Keratinocyte (primary cell): Measurements from ENCODE around the gene SDF2L1. TPM values are rescaled to one million over a fixed set of nuclear protein-coding genes. Genes with fewer than 3 reads are reported as not detected.

Experiments
- DNase-seq: peaks from one replicate; pipeline ENCODE4 v3.0.0-alpha.2; 2011; ENCODE audit warnings: low read depth, missing footprints, low spot score
- FAIRE-seq: peaks from 2 replicates; lab custom pipeline; 2011; peaks lifted over from hg19 to GRCh38; lab: Jason Lieb, UNC
- H2AFZ ChIP-seq: 2 replicates; pipeline ENCODE4 v1.6.0; 2012; ENCODE audit warnings: low read length, control low read depth, inconsistent platforms; ENCODE audit not compliant: control insufficient read depth
- H3K27ac ChIP-seq: 2 replicates; pipeline ENCODE4 v1.5.1; 2011; ENCODE audit warnings: low read length; ENCODE audit not compliant: control insufficient read depth, insufficient read depth
- H3K27me3 ChIP-seq: 3 replicates; pipeline ENCODE4 v1.6.0; 2011; ENCODE audit warnings: low read length; ENCODE audit not compliant: control insufficient read depth, insufficient read depth; ENCODE audit errors: extremely low read depth
- H3K36me3 ChIP-seq, 2 experiments: 2 replicates in 1 of 2; 3 replicates in 1 of 2; pipeline ENCODE4 v1.5.1; 2011; ENCODE audit warnings: low read length in 2 of 2, mild to moderate bottlenecking in 1 of 2; ENCODE audit not compliant: control insufficient read depth in 2 of 2, insufficient read depth in 2 of 2; ENCODE audit errors: extremely low read depth in 1 of 2
- H3K4me1 ChIP-seq: 3 replicates; pipeline ENCODE4 v1.5.1; 2011; ENCODE audit warnings: low read length; ENCODE audit not compliant: control insufficient read depth, insufficient read depth; ENCODE audit errors: extremely low read depth
- H3K4me2 ChIP-seq: 3 replicates; pipeline ENCODE4 v1.6.0; 2011; ENCODE audit warnings: low read depth, low read length; ENCODE audit not compliant: control insufficient read depth, insufficient read depth; ENCODE audit errors: extremely low read depth
- H3K4me3 ChIP-seq, 3 experiments: fragments of 200-600 bp in 1 of 3; sonication (generic) in 1 of 3; 2 replicates in 2 of 3; 3 replicates in 1 of 3; pipeline ENCODE4 v1.5.1; 2011 to 2016; ENCODE audit warnings: low read length in 3 of 3, mild to moderate bottlenecking in 3 of 3, control low read depth in 2 of 3, inconsistent platforms in 1 of 3, low read depth in 1 of 3, mixed read lengths in 1 of 3, mixed run types in 1 of 3, moderate library complexity in 1 of 3; ENCODE audit not compliant: control insufficient read depth in 2 of 3, insufficient read depth in 2 of 3; ENCODE audit errors: extremely low read depth in 1 of 3
- H3K79me2 ChIP-seq: 2 replicates; pipeline ENCODE4 v1.6.0; 2012; ENCODE audit warnings: low read length; ENCODE audit not compliant: control insufficient read depth, insufficient read depth
- H3K9ac ChIP-seq: 3 replicates; pipeline ENCODE4 v1.6.0; 2011; ENCODE audit warnings: low read length; ENCODE audit not compliant: control insufficient read depth, insufficient read depth; ENCODE audit errors: extremely low read depth
- H3K9me1 ChIP-seq: 3 replicates; pipeline ENCODE4 v1.6.0; 2011; ENCODE audit warnings: low read length; ENCODE audit not compliant: control insufficient read depth, insufficient read depth; ENCODE audit errors: extremely low read depth
- H3K9me3 ChIP-seq: 2 replicates; pipeline ENCODE4 v1.5.1; 2012; ENCODE audit warnings: low read depth, low read length; ENCODE audit not compliant: control insufficient read depth
- H4K20me1 ChIP-seq: 3 replicates; pipeline ENCODE4 v1.6.0; 2011; ENCODE audit warnings: low read length; ENCODE audit not compliant: control insufficient read depth, insufficient read depth; ENCODE audit errors: extremely low read depth
- CTCF ChIP-seq, 3 experiments: IDR thresholded peaks in 1 of 3; conservative IDR thresholded peaks in 1 of 3; optimal IDR thresholded peaks in 1 of 3; 2 replicates in 2 of 3; 3 replicates in 1 of 3; pipeline versions ENCODE3 to v1.5.1; 2011; ENCODE audit warnings: low read length in 3 of 3, mild to moderate bottlenecking in 3 of 3, moderate library complexity in 2 of 3, control low read depth in 1 of 3, inconsistent platforms in 1 of 3; ENCODE audit not compliant: insufficient read depth in 2 of 3; ENCODE audit errors: extremely low read depth in 1 of 3
- EZH2 ChIP-seq: IDR thresholded peaks from one replicate; pipeline ENCODE4 v1.6.1; 2012; ENCODE audit warnings: inconsistent platforms, mild to moderate bottlenecking, low read length, moderate library complexity
- dilution Hi-C: fragments of 300-500 bp; cut with MboI; formaldehyde crosslinking; loops from one replicate; pipeline ENCODE4 v1.7.0; 2020; ENCODE audit warnings: low sequenced_read_pairs; ENCODE audit not compliant: extremely low pct_ligation_motif_present
- polyA plus RNA-seq, 5 experiments: library from polyadenylated mRNA; depleted of rRNA in 3 of 5; stranded (reverse) in 3 of 5; stranded (forward) in 1 of 5; unstranded in 1 of 5; fragments of >200 nt; gene quantifications; 1 replicate in 1 of 5; 2 replicates in 3 of 5; 3 replicates in 1 of 5; pipeline versions ENCODE4 v1.2.1 to v1.2.3, GENCODE V29; 2011 to 2012; ENCODE audit warnings: missing spikeins in 2 of 5, low read depth in 1 of 5, low replicate concordance in 1 of 5

The SDF2L1 gene
- polyA plus RNA-seq, 1 donor (not counting 4 experiments of a cell fraction or from before 2014, with no cell fraction given) = 25.6 TPM

DNA sequence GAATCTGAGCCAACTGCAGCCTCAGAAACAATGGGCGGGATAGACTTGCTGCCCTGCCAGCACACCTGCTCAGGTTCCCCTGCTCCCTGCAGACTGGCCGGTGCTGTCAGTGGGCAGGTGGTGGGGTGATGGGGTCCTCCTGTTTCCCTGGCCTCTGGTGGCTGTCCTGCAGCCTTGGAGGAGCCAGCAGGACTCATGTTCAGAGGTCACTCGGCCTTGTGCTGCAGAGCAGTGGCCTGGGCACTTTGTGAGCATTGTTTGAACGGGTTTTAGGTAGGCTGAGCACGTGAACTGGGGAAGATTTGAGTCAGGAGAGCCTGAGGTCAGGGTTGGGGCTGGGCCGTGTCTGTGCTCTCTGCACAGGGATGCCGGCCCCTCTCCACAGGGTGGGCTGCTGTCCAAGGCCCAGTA lies 41.3 kb downstream of the SDF2L1 start:
- TF ChIP-seq CTCF (optimal IDR thresholded peaks at IDR 0.05 in 1 of 3, IDR thresholded peaks at IDR 0.05 in 1 of 3, conservative IDR thresholded peaks at IDR 0.05 in 1 of 3; ENCODE audit: extremely low read depth in 1 of 3, insufficient read depth in 2 of 3, low read length in 3 of 3) (no peak), EZH2 (no peak)
- no peak for FAIRE-seq
- Histone ChIP-seq H3K4me3 (no peak overlapping the region), H3K27me3 (no peaks in the 10 kb centered on the region), H3K9me3 (no peaks in the 10 kb centered on the region), H3K9me1 (no peaks in the 10 kb centered on the region), H3K9ac (no peak overlapping the region), H3K79me2 (no peaks in the 10 kb centered on the region), H3K36me3 (peaks cover 14 to 25% of the 10 kb centered on the region in 2 experiments), H2AFZ (no peak overlapping the region), H3K27ac (no peak overlapping the region), H4K20me1 (no peaks in the 10 kb centered on the region), H3K4me1 (no peaks in the 10 kb centered on the region), H3K4me2 (no peak overlapping the region)
- dilution Hi-C loops = no loop called here
- no peak for DNase-seq

- Histone ChIP-seq H3K9ac (no peak overlapping the region), H3K27me3 (no peaks in the 10 kb centered on the region), H3K4me3 (no peak overlapping the region), H3K36me3 (peaks cover 14 to 27% of the 10 kb centered on the region in 2 experiments), H3K9me3 (no peaks in the 10 kb centered on the region), H3K4me1 (no peaks in the 10 kb centered on the region), H3K9me1 (no peaks in the 10 kb centered on the region), H3K4me2 (no peak overlapping the region), H4K20me1 (no peaks in the 10 kb centered on the region), H3K79me2 (no peaks in the 10 kb centered on the region), H3K27ac (no peak overlapping the region), H2AFZ (no peak overlapping the region)
- dilution Hi-C loops = no loop called here
- no peak for FAIRE-seq
- no peak for TF ChIP-seq CTCF (optimal IDR thresholded peaks at IDR 0.05 in 1 of 3, IDR thresholded peaks at IDR 0.05 in 1 of 3, conservative IDR thresholded peaks at IDR 0.05 in 1 of 3; ENCODE audit: extremely low read depth in 1 of 3, insufficient read depth in 2 of 3, low read length in 3 of 3)
- no peak for TF ChIP-seq EZH2
- DNase-seq = no peak
Measured at GRCh38 chr22:21684492-21685163, 42.5 kb downstream of the SDF2L1 start.
